ENCODE data around the gene WDR20. TPM values are rescaled to one million over a fixed set of nuclear protein-coding genes. Genes with fewer than 3 reads are reported as not detected.

The WDR20 gene
- total RNA-seq, 1 donor from 2014 or later: 26.2 TPM

DNA sequence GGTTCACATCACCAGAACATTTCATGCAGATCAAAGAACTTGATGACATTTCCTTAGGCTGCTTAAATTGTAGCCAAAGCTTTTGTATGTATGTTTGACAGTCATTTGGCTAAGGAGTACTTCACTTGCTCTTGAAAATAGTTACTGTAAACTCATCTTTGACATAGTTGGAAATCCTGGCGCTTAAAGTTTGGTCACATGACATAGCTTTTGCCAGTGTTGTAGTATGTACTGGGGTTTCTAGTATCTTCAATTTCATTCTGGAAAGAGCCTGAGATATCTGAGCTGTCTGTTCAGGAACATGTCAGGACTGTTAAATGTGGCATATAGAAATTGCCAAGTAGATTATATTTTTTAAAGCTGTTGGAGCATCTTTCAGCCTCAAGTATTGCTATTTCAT, 55.7 kb downstream of the WDR20 start:
- H3K27me3 ChIP-seq (ENCODE audit: low read depth): no peaks in the 10 kb centered on the region
- no peak overlapping the region for H3K27ac ChIP-seq
- peaks cover 13% of the 10 kb centered on the region for H3K4me1 ChIP-seq
- no peaks in the 10 kb centered on the region for H3K9me3 ChIP-seq
- peaks cover 52% of the 10 kb centered on the region for H3K36me3 ChIP-seq
- TF ChIP-seq, protein P1, sequence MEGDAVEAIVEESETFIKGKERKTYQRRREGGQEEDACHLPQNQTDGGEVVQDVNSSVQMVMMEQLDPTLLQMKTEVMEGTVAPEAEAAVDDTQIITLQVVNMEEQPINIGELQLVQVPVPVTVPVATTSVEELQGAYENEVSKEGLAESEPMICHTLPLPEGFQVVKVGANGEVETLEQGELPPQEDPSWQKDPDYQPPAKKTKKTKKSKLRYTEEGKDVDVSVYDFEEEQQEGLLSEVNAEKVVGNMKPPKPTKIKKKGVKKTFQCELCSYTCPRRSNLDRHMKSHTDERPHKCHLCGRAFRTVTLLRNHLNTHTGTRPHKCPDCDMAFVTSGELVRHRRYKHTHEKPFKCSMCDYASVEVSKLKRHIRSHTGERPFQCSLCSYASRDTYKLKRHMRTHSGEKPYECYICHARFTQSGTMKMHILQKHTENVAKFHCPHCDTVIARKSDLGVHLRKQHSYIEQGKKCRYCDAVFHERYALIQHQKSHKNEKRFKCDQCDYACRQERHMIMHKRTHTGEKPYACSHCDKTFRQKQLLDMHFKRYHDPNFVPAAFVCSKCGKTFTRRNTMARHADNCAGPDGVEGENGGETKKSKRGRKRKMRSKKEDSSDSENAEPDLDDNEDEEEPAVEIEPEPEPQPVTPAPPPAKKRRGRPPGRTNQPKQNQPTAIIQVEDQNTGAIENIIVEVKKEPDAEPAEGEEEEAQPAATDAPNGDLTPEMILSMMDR (IDR thresholded peaks at IDR 0.05): no peak
- DNase-seq (no peak), ATAC-seq (no peak)
- intact Hi-C loops (cut with DNase I): no loop called here
- no peak overlapping the region for H3K4me3 ChIP-seq

GRCh38 chr14:102196039-102196901, 56.6 kb downstream of the WDR20 start:
- ATAC-seq (no peak), DNase-seq (no peak)
- Histone ChIP-seq H3K27me3 (ENCODE audit: low read depth) (no peaks in the 10 kb centered on the region), H3K9me3 (no peaks in the 10 kb centered on the region), H3K27ac (no peak overlapping the region), H3K4me1 (peaks cover 19% of the 10 kb centered on the region), H3K4me3 (no peak overlapping the region), H3K36me3 (peaks cover 59% of the 10 kb centered on the region)
- TF ChIP-seq, protein P1 (IDR thresholded peaks at IDR 0.05): no peak
- intact Hi-C loops (cut with DNase I): no loop called here

DNA sequence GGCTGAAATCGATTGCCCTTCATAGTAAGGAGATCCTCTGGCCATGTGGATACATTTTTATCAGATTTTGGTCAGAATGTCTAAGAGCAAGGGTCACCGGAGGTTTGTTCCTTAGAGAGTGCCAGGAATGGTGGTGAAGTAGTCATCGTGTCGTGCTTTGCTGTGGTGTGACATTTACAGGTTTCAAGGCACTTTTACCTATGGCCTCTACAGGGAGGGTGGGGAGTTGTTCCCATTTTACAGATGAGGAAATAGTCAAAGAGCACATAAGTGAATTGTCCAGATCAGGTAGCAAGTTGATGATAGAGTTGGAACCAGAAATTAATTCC, 57.2 kb downstream of the WDR20 start:
- H3K9me3 ChIP-seq: no peaks in the 10 kb centered on the region
- ATAC-seq: no peak
- TF ChIP-seq, protein P1 (IDR thresholded peaks at IDR 0.05): no peak
- H3K27ac ChIP-seq: no peak overlapping the region
- no peak for DNase-seq
- peaks cover 19% of the 10 kb centered on the region for H3K4me1 ChIP-seq
- peaks cover 59% of the 10 kb centered on the region for H3K36me3 ChIP-seq
- no peak overlapping the region for H3K4me3 ChIP-seq
- intact Hi-C loops (cut with DNase I): no loop called here
- no peaks in the 10 kb centered on the region for H3K27me3 ChIP-seq (ENCODE audit: low read depth)

- ATAC-seq (no peak), DNase-seq (no peak)
- intact Hi-C loops (cut with DNase I): no loop called here
- Histone ChIP-seq H3K4me1 (peaks cover 19% of the 10 kb centered on the region), H3K4me3 (no peak overlapping the region), H3K9me3 (no peaks in the 10 kb centered on the region), H3K36me3 (peaks cover 59% of the 10 kb centered on the region), H3K27me3 (ENCODE audit: low read depth) (no peaks in the 10 kb centered on the region), H3K27ac (no peak overlapping the region)
- TF ChIP-seq, protein P1 (IDR thresholded peaks at IDR 0.05): no peak
Measured at GRCh38 chr14:102197317-102197853, 57.7 kb downstream of the WDR20 start.

DNA sequence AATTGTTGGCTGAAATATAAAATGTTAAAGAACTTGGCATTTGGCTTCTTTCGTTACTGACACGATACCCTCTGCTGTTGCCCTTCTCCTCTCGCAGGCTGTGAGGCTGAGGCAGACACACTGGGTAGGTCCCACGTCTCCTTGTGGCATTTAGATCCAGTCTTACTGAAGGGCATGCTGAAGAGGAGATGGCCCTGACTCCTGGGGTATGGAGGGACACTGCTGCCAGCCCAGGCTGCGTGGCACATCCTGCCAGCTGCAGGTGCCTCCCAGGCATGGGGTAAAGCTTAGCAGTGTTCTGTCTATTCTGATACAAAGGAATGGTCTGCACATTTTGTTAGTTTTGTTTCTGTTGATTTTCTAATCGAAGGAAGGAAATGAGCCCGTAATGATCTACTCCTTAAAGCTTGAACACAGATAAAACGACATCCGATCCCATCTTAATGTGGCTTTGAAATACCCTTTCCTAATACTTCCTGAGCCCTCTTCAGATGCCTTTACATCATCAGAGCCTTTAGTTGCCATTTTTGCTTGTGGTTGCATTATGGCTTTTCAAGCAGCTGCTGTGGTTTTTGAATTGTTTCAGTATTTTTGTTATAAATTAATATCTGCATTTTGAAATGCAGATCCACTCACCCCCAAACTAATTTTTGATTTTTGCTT, 61.1 kb downstream of the WDR20 start:
- Histone ChIP-seq H3K9me3 (no peaks in the 10 kb centered on the region), H3K4me3 (no peak overlapping the region), H3K36me3 (peaks cover 79% of the 10 kb centered on the region), H3K27me3 (ENCODE audit: low read depth) (no peaks in the 10 kb centered on the region), H3K27ac (no peak overlapping the region), H3K4me1 (peaks cover 10% of the 10 kb centered on the region)
- ATAC-seq: peak in 1 of 2 donors; percentile 16
- intact Hi-C loops (cut with DNase I): no loop called here
- DNase-seq: no peak
- TF ChIP-seq, protein P1 (IDR thresholded peaks at IDR 0.05): no peak
